OCI-LY7 (cell line): ENCODE data around the gene CPNE9. TPM values are rescaled to one million over a fixed set of nuclear protein-coding genes. Genes with fewer than 3 reads are reported as not detected.

Source experiments
- BruUV-seq: library from RNA; stranded (reverse); fragments of 400-500 nt; replicated peaks from 2 replicates; lab custom pipeline; 2021; lab: Mats Ljungman, UMichigan
- CTCF ChIA-PET: fragments of 300-600 bp; sonication (Branson Sonifier 250); formaldehyde crosslinking; loops from one replicate; lab custom pipeline; 2022; ENCODE audit warnings: antibody characterized with exemption; ENCODE audit not compliant: unreplicated experiment; lab: Charles Lee
- POLR2A ChIA-PET: fragments of 300-600 bp; sonication (Branson Sonifier 250); formaldehyde crosslinking; loops from one replicate; lab custom pipeline; 2022; ENCODE audit warnings: antibody characterized with exemption; lab: Charles Lee
- DNase-seq: peaks from one replicate; pipeline ENCODE4 v3.0.0-alpha.2; 2015; ENCODE audit warnings: low spot score
- H2AFZ ChIP-seq: fragments of 200-600 bp; sonication (generic), shearing (Covaris generic); 2 replicates; pipeline ENCODE4 v1.6.1; 2014; ENCODE audit warnings: mild to moderate bottlenecking, antibody characterized with exemption, low read length, moderate library complexity
- H3K27ac ChIP-seq: fragments of 200-600 bp; sonication (generic); 2 replicates; pipeline ENCODE4 v1.5.1; 2014; ENCODE audit warnings: mixed run types, low read depth, mild to moderate bottlenecking, moderate library complexity, low read length, inconsistent platforms; ENCODE audit not compliant: poor library complexity, severe bottlenecking
- H3K36me3 ChIP-seq: fragments of 200-600 bp; sonication (generic); 2 replicates; pipeline ENCODE4 v1.6.1; 2014; ENCODE audit warnings: mild to moderate bottlenecking, antibody characterized with exemption, low read length, moderate library complexity, mixed read lengths; ENCODE audit not compliant: insufficient read depth
- H3K4me1 ChIP-seq: fragments of 200-600 bp; sonication (generic); 2 replicates; pipeline ENCODE4 v1.5.1; 2014; ENCODE audit warnings: mild to moderate bottlenecking, low read length; ENCODE audit not compliant: insufficient read depth, poor library complexity, severe bottlenecking
- H3K4me2 ChIP-seq: fragments of 200-600 bp; sonication (generic); 2 replicates; pipeline ENCODE4 v1.6.1; 2014; ENCODE audit warnings: mild to moderate bottlenecking, low read length
- H3K4me3 ChIP-seq: fragments of 200-600 bp; sonication (generic); 2 replicates; pipeline ENCODE4 v1.5.1; 2014; ENCODE audit warnings: mild to moderate bottlenecking, low read depth, low read length; ENCODE audit not compliant: poor library complexity, severe bottlenecking
- H3K79me2 ChIP-seq: fragments of 200-600 bp; sonication (generic); 2 replicates; pipeline ENCODE4 v1.6.1; 2016; ENCODE audit warnings: low read depth, mild to moderate bottlenecking, low read length, moderate library complexity, mixed read lengths; ENCODE audit not compliant: insufficient read depth
- H3K9me2 ChIP-seq: fragments of 200-600 bp; sonication (generic); 2 replicates; pipeline ENCODE4 v1.6.1; 2016; ENCODE audit warnings: mild to moderate bottlenecking, low read length, mixed read lengths; ENCODE audit not compliant: insufficient read depth
- H3K9me3 ChIP-seq: fragments of 200-600 bp; sonication (generic); 2 replicates; pipeline ENCODE4 v1.6.1; 2014; ENCODE audit warnings: mild to moderate bottlenecking, mixed run types, low read length, mixed read lengths
- H4K20me1 ChIP-seq: fragments of 200-600 bp; sonication (generic); 2 replicates; pipeline ENCODE4 v1.6.1; 2014; ENCODE audit warnings: mild to moderate bottlenecking, antibody characterized with exemption, low read length, moderate library complexity, mixed read lengths; ENCODE audit not compliant: insufficient read depth
- EZH2phosphoT487 ChIP-seq: fragments of 200-600 bp; sonication (generic); IDR thresholded peaks from 2 replicates; pipeline ENCODE4 v1.6.1; 2018; ENCODE audit warnings: low read depth, borderline replicate concordance, mild to moderate bottlenecking, mixed run types, antibody characterized with exemption, low read length, moderate library complexity, mixed read lengths
- intact Hi-C: fragments of 100-400 bp; cut with micrococcal nuclease; formaldehyde crosslinking; loops from one replicate; pipeline ENCODE4 v1.10.0; 2022; ENCODE audit not compliant: unreplicated experiment
- total RNA-seq, 2 experiments: library from RNA; depleted of rRNA in 1 of 2; stranded (reverse); fragments of >200 nt in 1 of 2; shearing (Covaris generic) in 1 of 2; gene quantifications; 2 replicates each; pipeline ENCODE4 v1.2.3, GENCODE V29; 2014 to 2022
- TF ChIP-seq, protein P1 (sequence below): fragments of 200-600 bp; sonication (generic); conservative IDR thresholded peaks from 2 replicates; pipeline ENCODE4 v1.5.1; 2014; ENCODE audit warnings: mild to moderate bottlenecking, antibody characterized with exemption, low read length, moderate library complexity, mixed read lengths

CPNE9 gene
- total RNA-seq, 2 experiments from 2014 or later, result not detected

DNA sequence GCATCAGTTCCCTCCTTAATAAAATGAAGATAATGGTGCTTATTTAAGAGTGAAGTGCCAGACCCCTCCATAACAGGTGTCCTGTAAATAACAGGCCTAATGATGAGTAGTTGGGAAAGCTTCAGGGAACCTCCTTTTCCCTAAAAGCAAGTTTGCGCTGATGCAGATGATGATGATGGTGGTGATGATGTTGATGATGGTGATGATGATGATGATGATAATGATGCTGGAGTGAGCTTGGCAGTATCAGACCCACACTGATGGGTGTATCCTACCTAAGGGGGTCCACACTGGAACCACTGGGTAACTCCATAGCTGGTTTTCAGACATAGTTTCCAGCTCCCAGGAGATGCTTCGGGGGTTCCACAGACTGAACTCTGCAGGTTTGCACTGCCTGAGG lies 29.9 kb upstream of the CPNE9 start:
- ChIA-PET POLR2A (interaction anchor here (0.6 kb wide), 1 partner anchor 310 kb away, joined by 3 read pairs; no protein-coding TSS in a partner anchor), CTCF (interaction anchor here (0.6 to 1.1 kb wide), 2 partner anchors 16 to 44 kb away, joined by 3 read pairs; no protein-coding TSS in a partner anchor)
- no peak for DNase-seq
- H3K79me2 ChIP-seq, result no peaks in the 10 kb centered on the region
- BruUV-seq, result no TSS peak
- no peak for TF ChIP-seq EZH2phosphoT487
- TF ChIP-seq, protein P1, sequence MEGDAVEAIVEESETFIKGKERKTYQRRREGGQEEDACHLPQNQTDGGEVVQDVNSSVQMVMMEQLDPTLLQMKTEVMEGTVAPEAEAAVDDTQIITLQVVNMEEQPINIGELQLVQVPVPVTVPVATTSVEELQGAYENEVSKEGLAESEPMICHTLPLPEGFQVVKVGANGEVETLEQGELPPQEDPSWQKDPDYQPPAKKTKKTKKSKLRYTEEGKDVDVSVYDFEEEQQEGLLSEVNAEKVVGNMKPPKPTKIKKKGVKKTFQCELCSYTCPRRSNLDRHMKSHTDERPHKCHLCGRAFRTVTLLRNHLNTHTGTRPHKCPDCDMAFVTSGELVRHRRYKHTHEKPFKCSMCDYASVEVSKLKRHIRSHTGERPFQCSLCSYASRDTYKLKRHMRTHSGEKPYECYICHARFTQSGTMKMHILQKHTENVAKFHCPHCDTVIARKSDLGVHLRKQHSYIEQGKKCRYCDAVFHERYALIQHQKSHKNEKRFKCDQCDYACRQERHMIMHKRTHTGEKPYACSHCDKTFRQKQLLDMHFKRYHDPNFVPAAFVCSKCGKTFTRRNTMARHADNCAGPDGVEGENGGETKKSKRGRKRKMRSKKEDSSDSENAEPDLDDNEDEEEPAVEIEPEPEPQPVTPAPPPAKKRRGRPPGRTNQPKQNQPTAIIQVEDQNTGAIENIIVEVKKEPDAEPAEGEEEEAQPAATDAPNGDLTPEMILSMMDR, result no peak
- no peaks in the 10 kb centered on the region for H3K9me2 ChIP-seq
- no peak overlapping the region for H3K4me3 ChIP-seq
- H3K4me1 ChIP-seq, result no peaks in the 10 kb centered on the region
- H2AFZ ChIP-seq, result no peak overlapping the region
- H4K20me1 ChIP-seq, result no peaks in the 10 kb centered on the region
- peaks cover 93% of the 10 kb centered on the region for H3K36me3 ChIP-seq
- intact Hi-C loops, result no loop called here
- no peak overlapping the region for H3K4me2 ChIP-seq
- no peaks in the 10 kb centered on the region for H3K9me3 ChIP-seq
- H3K27ac ChIP-seq, result no peak overlapping the region

- H3K9me2 ChIP-seq, result no peaks in the 10 kb centered on the region
- H2AFZ ChIP-seq, result no peak overlapping the region
- no peak for DNase-seq
- H3K4me1 ChIP-seq, result no peaks in the 10 kb centered on the region
- intact Hi-C loops, result no loop called here
- no peak overlapping the region for H3K4me3 ChIP-seq
- TF ChIP-seq, protein P1, result no peak
- TF ChIP-seq EZH2phosphoT487, result no peak
- no peak overlapping the region for H3K27ac ChIP-seq
- no peaks in the 10 kb centered on the region for H3K9me3 ChIP-seq
- no peaks in the 10 kb centered on the region for H3K79me2 ChIP-seq
- H3K36me3 ChIP-seq, result peaks cover 92% of the 10 kb centered on the region
- no TSS peak for BruUV-seq
- CTCF ChIA-PET, result no interaction called here
- H4K20me1 ChIP-seq, result no peaks in the 10 kb centered on the region
- no peak overlapping the region for H3K4me2 ChIP-seq
- POLR2A ChIA-PET, result interaction anchor here (1.1 kb wide), 1 partner anchor 26 kb away, joined by 3 read pairs; the partner anchor contains the start of gene MTMR14
These were observed 27.8 kb upstream of the CPNE9 start for GRCh38 chr3:9675736-9676290.

GRCh38 chr3:9676785-9677184 lies 26.8 kb upstream of the CPNE9 start:
- DNase-seq, result no peak
- Histone ChIP-seq H3K4me1 (no peaks in the 10 kb centered on the region), H2AFZ (no peak overlapping the region), H3K36me3 (peaks cover 92% of the 10 kb centered on the region), H3K27ac (no peak overlapping the region), H3K9me2 (no peaks in the 10 kb centered on the region), H3K4me3 (no peak overlapping the region), H3K79me2 (no peaks in the 10 kb centered on the region), H3K9me3 (no peaks in the 10 kb centered on the region), H3K4me2 (no peak overlapping the region), H4K20me1 (no peaks in the 10 kb centered on the region)
- ChIA-PET POLR2A (no interaction called here), CTCF (no interaction called here)
- intact Hi-C loops, result no loop called here
- TF ChIP-seq, protein P1, result no peak
- no peak for TF ChIP-seq EZH2phosphoT487
- BruUV-seq, result no TSS peak
